ENCODE results near the gene SLIT1. TPM values are rescaled to one million over a fixed set of nuclear protein-coding genes. Genes with fewer than 3 reads are reported as not detected.

Gene SLIT1
- total RNA-seq, 1 donor from 2014 or later, result 0.40 TPM

GRCh38 chr10:97011397-97011796, 174.4 kb downstream of the SLIT1 start:
- peaks cover 18% of the 10 kb centered on the region for H3K9me3 Mint-ChIP-seq
- H3K27ac Mint-ChIP-seq, result no peak overlapping the region
- peaks cover 4% of the 10 kb centered on the region for H3K4me1 Mint-ChIP-seq
- no peak overlapping the region for H3K4me3 Mint-ChIP-seq
- no peaks in the 10 kb centered on the region for H3K36me3 Mint-ChIP-seq
- H3K27me3 Mint-ChIP-seq (ENCODE audit: low read depth), result peaks cover 3% of the 10 kb centered on the region
- no peak for TF ChIP-seq CTCF (IDR thresholded peaks at IDR 0.05; ENCODE audit: unreplicated experiment)
- DNase-seq (ENCODE audit: low spot score in 2 of 2, unreplicated experiment in 2 of 2), result no peak

GRCh38 chr10:97010695-97011206, 175.0 kb downstream of the SLIT1 start:
- no peak for TF ChIP-seq CTCF (IDR thresholded peaks at IDR 0.05; ENCODE audit: unreplicated experiment)
- DNase-seq (ENCODE audit: low spot score in 2 of 2, unreplicated experiment in 2 of 2), result no peak
- H3K27ac Mint-ChIP-seq, result no peak overlapping the region
- H3K9me3 Mint-ChIP-seq, result peaks cover 18% of the 10 kb centered on the region
- H3K4me3 Mint-ChIP-seq, result no peak overlapping the region
- H3K27me3 Mint-ChIP-seq (ENCODE audit: low read depth), result peaks cover 3% of the 10 kb centered on the region
- H3K4me1 Mint-ChIP-seq, result peaks cover 4% of the 10 kb centered on the region
- no peaks in the 10 kb centered on the region for H3K36me3 Mint-ChIP-seq

GRCh38 chr10:97007417-97007816, 178.3 kb downstream of the SLIT1 start:
- peaks cover 3% of the 10 kb centered on the region for H3K27me3 Mint-ChIP-seq (ENCODE audit: low read depth)
- DNase-seq (ENCODE audit: low spot score in 2 of 2, unreplicated experiment in 2 of 2), result no peak
- H3K9me3 Mint-ChIP-seq, result peaks cover 18% of the 10 kb centered on the region
- H3K4me1 Mint-ChIP-seq, result no peaks in the 10 kb centered on the region
- no peak overlapping the region for H3K4me3 Mint-ChIP-seq
- H3K27ac Mint-ChIP-seq, result no peak overlapping the region
- no peaks in the 10 kb centered on the region for H3K36me3 Mint-ChIP-seq
- no peak for TF ChIP-seq CTCF (IDR thresholded peaks at IDR 0.05; ENCODE audit: unreplicated experiment)

GRCh38 chr10:97006364-97006763, 179.4 kb downstream of the SLIT1 start:
- Mint-ChIP-seq H3K27me3 (ENCODE audit: low read depth) (peaks cover 3% of the 10 kb centered on the region), H3K9me3 (peaks cover 18% of the 10 kb centered on the region), H3K36me3 (no peaks in the 10 kb centered on the region), H3K27ac (no peak overlapping the region), H3K4me3 (no peak overlapping the region), H3K4me1 (no peaks in the 10 kb centered on the region)
- TF ChIP-seq CTCF (IDR thresholded peaks at IDR 0.05; ENCODE audit: unreplicated experiment), result no peak
- DNase-seq (ENCODE audit: low spot score in 2 of 2, unreplicated experiment in 2 of 2), result no peak

- H3K36me3 Mint-ChIP-seq, result no peaks in the 10 kb centered on the region
- DNase-seq (ENCODE audit: low spot score in 2 of 2, unreplicated experiment in 2 of 2), result no peak
- no peak overlapping the region for H3K4me3 Mint-ChIP-seq
- no peak overlapping the region for H3K27ac Mint-ChIP-seq
- no peaks in the 10 kb centered on the region for H3K4me1 Mint-ChIP-seq
- H3K9me3 Mint-ChIP-seq, result peaks cover 18% of the 10 kb centered on the region
- peaks cover 3% of the 10 kb centered on the region for H3K27me3 Mint-ChIP-seq (ENCODE audit: low read depth)
- no peak for TF ChIP-seq CTCF (IDR thresholded peaks at IDR 0.05; ENCODE audit: unreplicated experiment)
These were observed 180.4 kb downstream of the SLIT1 start for GRCh38 chr10:97005349-97005748.

GRCh38 chr10:97004591-97004990, 181.2 kb downstream of the SLIT1 start:
- H3K36me3 Mint-ChIP-seq, result no peaks in the 10 kb centered on the region
- H3K4me1 Mint-ChIP-seq, result no peaks in the 10 kb centered on the region
- no peak overlapping the region for H3K27ac Mint-ChIP-seq
- peaks cover 14% of the 10 kb centered on the region for H3K9me3 Mint-ChIP-seq
- H3K27me3 Mint-ChIP-seq (ENCODE audit: low read depth), result peaks cover 3% of the 10 kb centered on the region
- DNase-seq (ENCODE audit: low spot score in 2 of 2, unreplicated experiment in 2 of 2), result no peak
- no peak overlapping the region for H3K4me3 Mint-ChIP-seq
- no peak for TF ChIP-seq CTCF (IDR thresholded peaks at IDR 0.05; ENCODE audit: unreplicated experiment)

All from mesothelial cell of epicardium (in vitro differentiated cells).